GM19351 (cell line): ENCODE results near the gene ARHGAP20.

Experiments
- ATAC-seq: cut with Tn5 transposase; IDR thresholded peaks from one replicate; pipeline ENCODE4 v1.9.1; 2021; ENCODE audit warnings: mild to moderate bottlenecking, moderate library complexity; ENCODE audit not compliant: unreplicated experiment

Gene ARHGAP20, protein sequence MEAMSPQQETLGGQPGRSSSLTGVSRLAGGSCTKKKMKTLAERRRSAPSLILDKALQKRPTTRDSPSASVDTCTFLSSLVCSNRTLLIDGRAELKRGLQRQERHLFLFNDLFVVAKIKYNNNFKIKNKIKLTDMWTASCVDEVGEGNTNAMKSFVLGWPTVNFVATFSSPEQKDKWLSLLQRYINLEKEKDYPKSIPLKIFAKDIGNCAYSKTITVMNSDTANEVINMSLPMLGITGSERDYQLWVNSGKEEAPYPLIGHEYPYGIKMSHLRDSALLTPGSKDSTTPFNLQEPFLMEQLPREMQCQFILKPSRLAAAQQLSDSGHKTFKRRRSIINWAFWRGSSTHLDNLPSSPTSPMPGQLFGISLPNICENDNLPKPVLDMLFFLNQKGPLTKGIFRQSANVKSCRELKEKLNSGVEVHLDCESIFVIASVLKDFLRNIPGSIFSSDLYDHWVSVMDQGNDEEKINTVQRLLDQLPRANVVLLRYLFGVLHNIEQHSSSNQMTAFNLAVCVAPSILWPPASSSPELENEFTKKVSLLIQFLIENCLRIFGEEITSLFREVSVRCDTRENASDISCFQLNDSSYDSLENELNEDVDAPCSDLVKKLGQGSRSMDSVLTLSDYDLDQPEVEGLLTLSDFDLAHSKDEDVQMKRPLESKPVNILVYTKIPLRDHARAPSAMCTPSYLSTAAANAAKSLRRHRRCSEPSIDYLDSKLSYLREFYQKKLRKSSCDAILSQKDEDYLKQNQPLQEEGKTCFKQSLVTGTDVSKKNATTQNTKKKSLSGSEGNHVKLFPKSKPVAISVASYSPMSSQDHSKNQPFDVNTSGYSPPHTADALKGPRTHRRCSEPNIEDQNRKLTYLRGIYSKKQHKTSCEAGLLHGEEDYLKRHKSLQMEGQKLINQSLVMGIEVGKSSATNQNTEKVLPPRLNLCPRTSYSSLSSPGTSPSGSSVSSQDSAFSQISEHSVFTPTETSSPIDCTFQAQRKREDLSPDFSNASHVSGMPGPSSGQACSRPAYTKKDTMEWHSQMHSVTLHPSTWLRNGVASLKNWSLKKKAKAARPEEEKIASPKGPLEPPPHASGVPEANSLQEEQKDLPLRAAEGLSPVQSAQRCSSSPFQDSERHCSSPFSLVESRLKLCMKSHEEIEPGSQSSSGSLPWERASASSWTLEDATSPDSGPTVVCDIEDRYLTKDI

GRCh38 chr11:110711776-110712658, at the start of gene ARHGAP20:
Gene ARHGAP20, minus strand, starts transcription at chr11:110712437. Its CDS starts 206 bp downstream, at chr11:110712231.
- ATAC-seq = peak; percentile 87

GRCh38 chr11:110761991-110762390, 49.8 kb upstream of the ARHGAP20 start:
- ATAC-seq = no peak

DNA sequence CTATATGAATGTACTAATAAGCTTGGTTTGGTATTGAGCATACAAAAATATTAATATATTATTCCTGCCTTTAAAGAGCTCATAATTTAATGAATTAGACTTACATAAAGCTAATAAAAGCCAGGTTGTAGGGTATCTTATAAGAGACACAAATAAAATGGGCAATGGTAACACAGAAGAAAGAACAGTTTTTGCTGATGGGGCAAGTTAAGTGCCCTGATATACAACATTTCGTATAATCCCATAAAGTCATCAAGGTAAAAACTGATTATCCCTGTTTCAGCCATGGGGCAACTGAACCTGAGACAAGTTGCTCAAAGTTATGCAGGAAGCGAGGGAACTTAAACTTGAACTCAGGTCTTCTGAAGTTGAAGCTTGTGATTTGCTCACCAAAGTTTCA, 48.9 kb upstream of the ARHGAP20 start:
- ATAC-seq = no peak

DNA sequence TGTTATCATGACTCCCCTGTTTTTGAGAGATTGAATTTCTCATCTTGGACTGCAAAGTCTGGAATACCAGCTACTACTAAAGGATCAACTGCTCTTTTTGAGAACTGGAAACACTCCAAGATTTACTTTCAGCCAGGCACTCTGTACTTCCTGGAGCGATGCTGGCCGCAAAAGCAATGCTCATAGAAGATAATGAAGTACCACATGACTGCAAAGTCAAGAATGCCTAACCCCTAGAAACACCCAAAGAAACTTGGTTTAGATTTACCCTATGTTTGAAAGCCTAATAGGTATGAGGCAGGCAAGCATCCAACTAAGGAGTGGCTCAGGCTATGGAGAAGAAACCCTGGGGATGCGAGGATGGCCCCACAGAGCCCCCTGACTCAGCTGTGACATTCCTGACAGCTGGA, 47.7 kb upstream of the ARHGAP20 start:
- no peak for ATAC-seq

DNA sequence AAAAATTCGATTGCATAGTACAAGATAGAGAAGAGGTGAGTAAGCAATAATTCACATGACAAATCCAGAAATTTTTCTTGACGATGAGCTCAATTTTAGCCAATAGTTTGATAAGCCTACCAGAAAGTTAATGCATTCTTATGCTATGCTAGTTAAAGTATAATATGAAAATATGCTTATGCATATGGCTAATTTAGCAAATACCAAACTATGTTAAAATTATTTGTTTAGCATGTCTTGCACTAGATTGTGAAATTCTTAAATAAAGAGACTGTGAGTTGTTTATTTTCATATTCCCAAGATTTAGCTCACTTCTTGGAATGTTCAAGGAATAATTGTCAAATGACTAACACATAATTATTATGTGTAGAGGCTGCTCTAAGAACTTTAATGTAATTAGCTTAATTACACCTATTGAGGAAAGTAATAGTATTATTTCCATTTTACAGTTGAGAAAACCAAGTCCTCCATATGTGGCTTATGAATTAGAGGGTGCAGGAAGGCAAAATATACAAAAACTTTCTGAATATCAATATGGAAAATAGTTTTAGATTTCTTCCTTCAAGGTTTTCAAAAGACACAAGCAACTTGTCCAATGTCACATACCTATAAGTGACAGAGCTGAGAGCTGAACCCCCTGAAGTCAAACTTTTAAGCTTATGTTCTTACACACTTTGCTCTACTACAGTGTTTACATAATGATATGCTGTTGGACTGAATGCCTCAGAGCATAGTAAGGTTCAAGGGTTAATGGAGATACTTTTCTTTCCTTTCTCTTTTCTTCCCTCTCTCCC, 45.9 kb upstream of the ARHGAP20 start:
- ATAC-seq = no peak

DNA sequence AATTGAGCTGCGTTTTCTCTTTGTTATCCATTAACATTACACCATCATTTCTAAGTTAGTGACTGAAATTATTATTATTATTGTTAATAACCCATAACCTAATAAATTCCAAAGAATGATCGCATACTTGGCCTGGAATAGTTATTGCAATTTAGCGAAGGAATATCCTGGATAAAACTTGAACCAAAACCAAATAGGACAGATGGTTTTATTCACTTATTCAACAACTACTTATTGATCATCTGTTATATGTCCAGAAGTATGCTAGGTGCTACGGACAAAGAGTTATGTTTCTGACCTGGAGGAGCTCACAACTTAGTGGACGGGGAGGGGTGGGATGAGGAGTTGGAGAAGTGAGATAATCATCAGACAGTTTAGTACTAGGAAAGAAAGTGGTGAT, 44.8 kb upstream of the ARHGAP20 start:
- no peak for ATAC-seq

- no peak for ATAC-seq
Observed at GRCh38 chr11:110755941-110756340, 43.7 kb upstream of the ARHGAP20 start.

GRCh38 chr11:110752890-110753289, 40.7 kb upstream of the ARHGAP20 start:
- no peak for ATAC-seq

GRCh38 chr11:110750100-110750499, 37.9 kb upstream of the ARHGAP20 start:
- ATAC-seq = no peak

GRCh38 chr11:110747531-110747930, 35.3 kb upstream of the ARHGAP20 start:
- ATAC-seq = no peak

GRCh38 chr11:110738641-110739040, 26.4 kb upstream of the ARHGAP20 start:
- no peak for ATAC-seq

- ATAC-seq = no peak
Observed at GRCh38 chr11:110737593-110737992, 25.4 kb upstream of the ARHGAP20 start.

GRCh38 chr11:110736171-110736553, 23.9 kb upstream of the ARHGAP20 start:
- no peak for ATAC-seq

- no peak for ATAC-seq
Observed at GRCh38 chr11:110735455-110736170, 23.4 kb upstream of the ARHGAP20 start.

GRCh38 chr11:110734790-110735189, 22.6 kb upstream of the ARHGAP20 start:
- ATAC-seq = no peak

GRCh38 chr11:110730773-110731172, 18.5 kb upstream of the ARHGAP20 start:
- no peak for ATAC-seq

GRCh38 chr11:110728883-110729282, 16.6 kb upstream of the ARHGAP20 start:
- ATAC-seq = no peak

DNA sequence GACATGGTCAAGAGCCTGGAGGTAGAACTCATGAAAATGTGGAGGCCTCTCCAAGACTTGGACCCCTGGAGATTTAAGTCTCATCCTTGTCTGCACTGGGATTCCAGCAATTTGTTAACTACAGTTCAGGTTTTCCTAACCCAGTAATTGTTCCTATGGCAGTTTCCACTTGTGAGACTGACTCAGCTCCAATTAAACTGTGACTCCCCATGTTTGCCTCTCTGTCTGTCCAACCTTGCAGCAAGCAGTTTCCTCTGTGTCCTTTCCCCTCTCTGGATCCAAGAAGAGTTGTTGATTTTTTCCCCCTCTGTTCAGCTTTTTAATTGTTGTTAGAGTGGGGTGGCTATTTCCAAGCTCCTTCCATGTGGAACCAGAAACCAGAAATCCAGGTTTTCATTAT, 16.2 kb upstream of the ARHGAP20 start:
- no peak for ATAC-seq

GRCh38 chr11:110724358-110724757, 12.1 kb upstream of the ARHGAP20 start:
- ATAC-seq = no peak
